ENCODE measurements around the gene GZMM.

GZMM gene

DNA sequence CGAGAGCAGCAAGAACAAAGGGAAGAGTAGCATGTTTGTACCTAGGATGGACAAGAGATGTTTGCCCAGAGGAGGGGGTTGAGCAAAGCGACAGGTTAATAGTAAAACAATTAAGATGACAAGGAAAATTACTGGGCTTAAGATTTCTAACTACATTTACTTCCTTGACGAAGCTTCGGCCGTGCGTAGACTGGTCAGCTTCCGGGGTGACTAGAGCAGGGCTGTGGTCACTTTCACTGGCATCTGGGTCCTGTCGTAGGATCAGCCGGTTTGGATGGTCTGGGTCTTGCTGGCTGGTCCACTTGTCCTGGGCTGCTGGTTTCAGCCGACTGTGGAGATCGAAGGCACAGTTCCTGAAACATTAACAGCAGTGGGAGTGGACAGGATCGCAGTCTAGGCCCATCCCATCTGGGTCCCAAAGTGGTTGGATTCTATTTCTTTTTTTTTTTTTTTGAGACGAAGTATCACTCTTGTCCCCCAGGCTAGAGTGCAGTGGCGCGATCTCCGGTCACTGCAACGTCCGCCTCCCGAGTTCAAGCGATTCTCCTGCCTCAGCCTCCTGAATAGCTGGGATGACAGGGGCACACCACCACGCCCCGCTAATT lies 23.5 kb downstream of the GZMM start:
- no peak for DNase-seq

DNA sequence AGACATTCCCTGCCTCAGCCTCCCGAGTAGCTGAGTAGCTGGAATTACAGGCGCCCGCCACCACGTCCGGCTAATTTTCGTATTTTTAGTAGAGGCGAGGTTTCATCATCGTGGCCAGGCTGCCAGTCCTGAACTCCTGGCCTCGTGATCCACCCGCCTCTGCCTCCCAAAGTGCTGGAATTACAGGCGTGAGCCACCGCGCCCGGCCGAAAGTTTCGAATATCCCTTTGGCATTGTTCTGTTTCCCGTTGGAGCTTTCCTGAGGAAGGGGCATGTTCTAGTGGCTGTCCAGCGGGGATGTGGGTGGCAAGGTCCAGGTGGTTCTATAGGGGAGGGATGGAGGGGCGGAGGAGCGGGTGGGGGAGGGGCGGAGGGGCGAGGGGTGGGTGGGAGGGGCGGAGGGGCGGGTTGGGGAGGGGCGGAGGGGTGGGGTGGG lies 26.4 kb downstream of the GZMM start:
- DNase-seq = no peak

DNA sequence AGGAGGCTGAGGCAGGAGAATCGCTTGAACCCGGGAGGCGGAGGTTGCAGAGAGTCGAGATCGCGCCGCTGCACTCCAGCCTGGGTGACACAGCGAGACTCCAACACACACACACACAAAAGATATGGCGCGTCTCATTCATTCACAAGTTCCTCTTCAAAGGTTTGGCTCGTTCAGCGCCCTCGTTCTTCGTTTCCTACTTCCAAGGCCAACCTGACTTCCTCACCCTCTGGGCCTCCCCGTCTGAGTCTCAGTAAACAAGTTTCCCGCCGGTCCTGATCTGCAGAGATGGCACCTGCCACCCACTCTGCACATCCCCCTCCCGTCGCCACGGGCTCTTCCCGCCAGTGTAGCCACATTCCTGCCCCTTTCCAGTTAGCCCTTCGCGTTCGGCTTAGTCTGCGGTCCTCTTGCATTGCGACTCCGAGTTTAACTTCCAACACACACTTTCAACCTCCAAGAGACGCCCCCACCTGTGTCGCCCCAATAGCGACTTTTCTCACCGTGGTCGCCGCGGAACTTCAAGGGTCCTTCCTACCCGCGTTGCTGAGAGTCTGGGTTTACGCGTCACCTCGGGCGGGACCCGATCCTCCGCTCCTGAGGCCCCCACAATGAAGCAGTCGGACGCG lies 27.2 kb downstream of the GZMM start:
- DNase-seq = peak; percentile 64

DNA sequence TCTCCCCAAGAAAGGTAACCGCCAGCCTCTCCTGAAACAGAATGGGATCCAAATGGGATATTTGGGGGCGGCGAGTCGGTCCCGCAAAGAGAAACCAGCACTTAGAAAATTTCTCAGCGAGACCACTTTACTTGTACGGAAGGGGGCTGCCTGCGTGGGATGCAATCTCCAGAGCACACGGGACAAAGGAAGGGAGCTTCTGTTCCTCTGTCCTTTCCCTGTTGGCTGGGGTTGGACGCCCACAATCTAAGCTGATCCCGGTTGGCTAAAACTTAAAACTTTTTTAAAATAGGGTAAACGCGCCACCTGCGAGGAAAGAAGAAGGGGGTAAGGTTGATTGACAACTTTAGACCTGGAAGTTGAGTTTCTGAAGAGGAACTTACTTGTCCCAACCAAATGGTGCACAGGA lies 27.7 kb downstream of the GZMM start:
- peak; percentile 39 for DNase-seq

DNA sequence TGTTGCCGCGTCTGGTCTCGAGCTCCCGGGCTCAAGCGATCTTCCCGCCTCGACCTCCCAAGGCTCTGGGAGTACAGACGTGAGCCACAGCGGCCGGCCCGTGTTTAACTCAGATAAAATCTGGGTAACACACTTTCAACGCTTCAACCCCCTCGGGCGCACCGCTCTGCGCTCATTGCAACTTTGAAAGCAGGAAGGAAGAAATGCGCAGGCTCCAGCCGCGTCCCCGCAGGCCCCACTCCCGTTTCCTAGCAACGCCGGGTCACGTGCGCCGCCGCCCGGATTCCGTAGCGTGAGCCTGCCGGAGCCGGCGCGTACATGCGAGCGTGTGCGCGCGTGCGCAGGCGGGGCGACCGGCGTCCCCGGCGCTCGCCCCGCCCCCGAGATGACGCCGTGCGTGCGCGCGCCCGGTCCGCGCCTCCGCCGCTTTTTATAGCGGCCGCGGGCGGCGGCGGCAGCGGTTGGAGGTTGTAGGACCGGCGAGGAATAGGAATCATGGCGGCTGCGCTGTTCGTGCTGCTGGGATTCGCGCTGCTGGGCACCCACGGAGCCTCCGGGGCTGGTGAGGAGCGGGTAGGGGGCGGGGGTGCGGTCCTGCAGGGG lies 28.4 kb downstream of the GZMM start, which contains the start of gene BSG:
TSS of gene BSG (plus strand) at position 457 of the 603 bp plus-strand sequence. CDS start at position 496, 39 bp downstream.
- DNase-seq = peak; percentile 99

DNA sequence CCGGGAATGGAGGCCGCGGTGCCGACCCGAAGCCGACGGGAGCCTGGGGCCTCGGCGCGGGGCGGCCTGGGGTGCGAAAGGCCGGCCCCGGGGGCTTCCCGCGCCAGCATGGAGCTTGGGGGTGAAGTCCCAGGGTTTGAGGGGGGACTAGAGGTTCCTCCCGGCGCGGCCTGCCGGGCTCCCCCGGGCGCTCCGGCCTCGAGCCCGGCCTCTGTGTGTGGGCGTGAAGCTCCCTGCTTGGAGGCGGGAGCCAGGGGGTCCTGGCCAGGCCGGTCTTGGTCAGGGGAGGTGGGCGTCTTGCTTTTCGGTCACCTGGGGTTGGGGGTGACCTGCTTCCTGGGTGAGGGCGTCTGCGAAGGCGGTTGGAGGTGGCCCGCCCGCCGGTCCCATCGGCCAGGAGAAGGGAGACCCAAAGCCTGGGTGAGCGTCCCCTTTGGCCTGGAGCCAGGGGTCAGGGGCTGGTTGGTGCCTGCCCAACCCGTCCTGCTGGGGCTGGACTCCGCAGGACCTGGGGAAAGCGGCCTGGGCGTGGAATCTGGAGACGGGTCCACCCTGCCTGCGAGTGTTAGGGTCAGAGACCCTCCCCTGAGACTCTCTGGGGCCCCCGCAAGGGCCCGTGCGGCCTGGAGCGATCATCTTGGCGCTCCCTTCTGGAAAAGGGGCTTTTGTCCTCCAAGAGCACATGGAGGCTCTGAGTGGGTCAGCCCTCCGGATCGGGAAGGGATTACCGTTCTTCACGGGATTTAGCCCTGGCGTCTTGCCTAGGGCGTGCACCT lies 29.1 kb downstream of the GZMM start:
- DNase-seq = peak; percentile 27

DNA sequence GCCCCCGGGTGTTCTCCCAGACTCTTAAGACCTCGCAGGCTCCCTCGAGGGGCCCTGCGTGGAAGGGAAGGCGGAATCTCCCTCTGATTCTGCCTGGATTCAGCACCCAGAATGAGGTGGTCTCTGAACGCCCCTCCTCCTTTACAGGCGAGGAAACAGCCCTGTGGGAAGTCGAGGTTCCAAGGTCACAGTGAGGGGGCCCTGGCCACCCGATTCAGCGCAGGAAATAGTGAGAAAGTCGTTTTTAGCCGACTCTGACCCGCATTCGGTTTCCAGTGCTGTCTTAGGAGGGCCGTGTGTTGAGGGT lies 29.6 kb downstream of the GZMM start:
- DNase-seq = no peak

DNA sequence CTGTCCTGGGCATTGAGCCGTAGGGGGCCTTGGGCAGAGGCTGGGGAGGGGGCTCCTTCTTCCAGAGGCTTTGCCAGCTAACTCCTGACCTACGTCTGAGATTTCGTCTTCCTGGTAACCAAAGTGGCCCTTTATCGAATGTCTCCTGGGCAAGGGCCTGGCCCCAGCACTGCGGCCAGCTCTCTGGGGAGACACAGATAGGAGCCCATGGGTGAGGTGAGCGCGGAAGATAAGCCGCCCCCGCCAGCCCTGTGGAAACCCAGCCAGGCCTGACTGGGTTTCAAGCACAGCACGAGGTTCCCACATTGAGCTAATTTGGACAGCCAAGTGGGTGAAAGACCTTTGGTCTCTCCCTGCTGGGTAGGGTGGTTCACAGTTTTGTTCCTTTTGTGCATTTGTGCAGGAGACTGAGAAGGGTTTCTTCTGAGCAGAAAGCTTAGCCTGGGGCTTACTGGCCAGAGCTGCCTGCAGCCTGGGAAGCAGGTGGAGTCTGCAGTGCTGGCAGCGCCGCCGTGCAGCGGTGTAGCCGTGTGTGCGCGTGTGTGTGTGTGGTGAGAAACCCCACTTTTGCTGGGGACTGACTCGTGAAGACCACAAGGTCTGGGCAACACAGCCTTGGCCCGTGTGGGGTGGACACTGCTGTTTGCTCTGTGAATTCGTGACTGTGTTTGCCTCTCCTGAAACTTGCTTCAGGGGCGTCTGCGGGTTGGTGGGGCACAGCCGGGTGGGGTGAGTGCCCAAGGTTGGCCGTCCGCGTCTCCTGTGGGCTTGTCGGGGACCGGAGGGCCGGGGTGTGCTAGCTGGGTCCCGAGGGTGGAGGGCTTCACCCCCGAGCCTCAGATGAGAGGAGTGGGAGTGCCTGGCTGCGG lies 31.0 kb downstream of the GZMM start:
- DNase-seq = no peak

DNA sequence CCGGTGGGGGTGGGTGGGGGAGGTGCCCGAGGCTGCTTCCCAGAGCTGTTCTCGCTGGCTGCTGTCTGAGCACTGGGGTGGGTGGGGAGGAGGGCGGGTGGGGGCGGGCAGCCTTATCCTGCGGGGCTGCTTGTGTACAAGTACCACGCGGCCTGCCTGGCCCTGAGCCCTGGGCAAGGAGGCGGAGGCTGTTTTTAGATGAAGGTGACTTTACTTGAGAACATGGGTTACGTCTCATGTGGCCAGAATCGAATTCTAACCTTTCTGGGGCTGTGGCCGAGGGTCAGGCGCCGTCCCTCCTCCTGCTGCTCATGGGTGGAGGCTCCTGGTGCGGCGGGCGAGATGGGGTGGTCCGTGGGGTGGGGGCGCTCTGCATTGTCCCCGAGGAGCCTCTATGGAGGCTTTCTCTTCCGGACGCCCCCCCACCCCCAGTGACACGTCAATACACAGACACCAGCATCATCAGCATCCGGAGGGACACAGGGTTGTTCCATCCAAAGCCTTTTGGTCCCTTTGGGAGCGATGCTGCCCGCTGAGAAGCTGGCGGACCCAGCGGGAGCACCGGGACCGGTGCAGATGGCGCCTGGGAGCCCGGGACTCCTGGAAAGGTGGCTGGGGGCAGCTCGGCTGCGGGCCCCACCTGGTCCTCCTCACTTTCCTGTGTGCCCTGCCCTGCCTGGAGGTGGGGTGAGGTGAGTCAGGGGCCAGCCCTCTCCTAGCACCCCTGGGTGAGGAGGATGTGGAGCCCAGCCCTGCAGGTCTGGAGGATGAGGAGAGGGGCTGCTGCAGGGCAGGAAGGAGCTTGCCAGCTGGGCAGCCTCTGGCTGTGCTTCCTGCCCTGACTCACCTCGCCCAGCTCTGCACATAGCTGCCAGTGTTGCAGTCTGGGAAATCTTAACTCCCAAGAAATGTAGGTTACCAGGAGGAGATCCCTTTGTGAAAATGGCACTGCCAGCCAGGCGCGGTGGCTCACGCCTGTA lies 32.0 kb downstream of the GZMM start:
- no peak for DNase-seq

DNA sequence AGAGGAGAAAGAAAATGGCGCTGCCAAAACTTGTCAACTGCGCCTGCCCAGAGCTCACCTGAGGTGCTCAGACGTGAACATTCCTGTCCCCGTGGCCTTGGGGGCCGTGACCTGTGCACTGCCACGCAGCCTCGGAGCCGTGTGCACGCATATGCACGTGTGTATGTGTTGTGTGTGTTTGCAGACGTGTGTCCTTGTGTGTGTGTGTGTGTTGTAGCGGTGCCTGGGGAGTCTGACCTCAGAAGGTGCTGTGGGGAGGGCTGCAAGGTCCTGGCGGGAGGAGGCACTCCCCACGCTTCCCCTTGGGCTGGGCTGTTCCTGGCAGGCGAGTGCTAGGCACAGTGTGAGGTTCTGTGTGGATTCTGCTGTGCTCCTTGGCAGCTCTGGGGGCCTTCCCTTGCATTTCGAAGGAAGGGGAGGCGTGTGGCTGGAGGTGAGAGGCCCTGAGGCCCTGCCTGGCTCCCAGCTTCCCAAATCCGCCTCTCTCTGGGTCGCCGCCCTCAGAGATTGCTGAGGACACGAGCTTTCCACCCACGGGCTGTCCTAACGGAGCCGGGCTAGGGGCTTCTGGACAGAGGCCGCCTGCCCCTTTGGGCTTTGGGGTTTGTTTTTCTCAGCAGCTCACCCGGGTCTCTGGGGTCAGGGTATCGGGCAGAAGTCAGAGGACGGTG lies 33.0 kb downstream of the GZMM start:
- DNase-seq = no peak

DNA sequence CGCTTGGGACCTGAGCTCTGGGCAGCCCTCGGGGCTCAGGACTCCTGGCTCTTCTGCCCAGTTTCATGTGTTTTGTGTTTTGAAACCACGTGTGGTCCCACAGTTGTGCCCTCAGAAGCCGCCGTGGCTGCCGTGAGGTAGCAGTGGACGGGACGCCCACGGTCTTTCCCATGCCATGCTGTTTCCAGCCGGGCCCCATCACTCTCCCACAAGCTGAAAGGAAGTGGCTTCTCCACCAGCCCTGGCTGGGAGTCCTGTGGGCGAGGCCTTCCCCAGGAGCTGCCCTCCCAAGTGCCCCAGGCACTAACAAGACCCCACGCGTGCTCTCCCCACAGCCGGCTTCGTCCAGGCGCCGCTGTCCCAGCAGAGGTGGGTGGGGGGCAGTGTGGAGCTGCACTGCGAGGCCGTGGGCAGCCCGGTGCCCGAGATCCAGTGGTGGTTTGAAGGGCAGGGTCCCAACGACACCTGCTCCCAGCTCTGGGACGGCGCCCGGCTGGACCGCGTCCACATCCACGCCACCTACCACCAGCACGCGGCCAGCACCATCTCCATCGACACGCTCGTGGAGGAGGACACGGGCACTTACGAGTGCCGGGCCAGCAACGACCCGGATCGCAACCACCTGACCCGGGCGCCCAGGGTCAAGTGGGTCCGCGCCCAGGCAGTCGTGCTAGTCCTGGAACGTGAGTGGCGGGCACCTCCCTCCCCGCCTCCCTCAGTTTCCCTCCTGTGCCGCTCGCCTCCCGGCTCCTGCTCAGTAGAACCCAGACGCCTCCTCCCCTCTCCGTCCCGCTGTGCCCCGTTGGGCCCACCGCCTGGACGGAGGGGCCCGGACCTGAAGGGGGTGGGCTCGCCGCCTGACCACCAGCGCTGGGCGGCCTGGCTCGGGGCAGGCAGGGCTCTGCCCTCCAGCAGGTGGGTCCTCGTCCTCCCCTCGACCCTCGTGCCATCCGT lies 33.9 kb downstream of the GZMM start:
- no peak for DNase-seq

DNA sequence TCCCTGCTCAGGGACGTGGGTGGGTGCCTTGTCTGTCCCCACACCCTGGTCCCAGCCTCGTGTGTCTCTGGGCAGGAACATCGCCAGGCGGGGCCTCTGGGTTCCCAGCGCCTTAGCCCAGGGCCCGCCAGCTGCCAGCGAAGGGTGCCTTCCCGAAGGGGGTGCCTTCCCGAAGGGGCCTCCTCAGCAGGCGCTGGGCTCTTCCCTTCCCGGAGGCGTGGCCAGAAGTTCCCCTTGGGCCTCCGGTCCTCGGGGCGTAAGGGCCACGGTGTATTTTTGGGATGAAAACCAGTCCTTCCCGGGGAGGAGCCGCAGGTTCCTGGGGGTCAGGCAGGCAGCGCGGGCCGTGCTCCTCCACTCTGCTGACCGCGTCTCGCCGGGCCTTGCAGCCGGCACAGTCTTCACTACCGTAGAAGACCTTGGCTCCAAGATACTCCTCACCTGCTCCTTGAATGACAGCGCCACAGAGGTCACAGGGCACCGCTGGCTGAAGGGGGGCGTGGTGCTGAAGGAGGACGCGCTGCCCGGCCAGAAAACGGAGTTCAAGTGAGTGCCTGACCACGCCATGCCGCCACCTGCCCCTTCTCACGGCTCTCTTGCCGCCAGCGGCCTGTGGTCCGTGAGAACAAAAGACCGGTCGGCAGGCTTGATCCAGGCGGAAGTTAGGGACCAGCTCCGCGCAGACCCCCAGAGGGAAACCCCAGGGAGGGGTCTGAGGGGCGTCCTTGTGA lies 35.4 kb downstream of the GZMM start:
- no peak for DNase-seq

DNA sequence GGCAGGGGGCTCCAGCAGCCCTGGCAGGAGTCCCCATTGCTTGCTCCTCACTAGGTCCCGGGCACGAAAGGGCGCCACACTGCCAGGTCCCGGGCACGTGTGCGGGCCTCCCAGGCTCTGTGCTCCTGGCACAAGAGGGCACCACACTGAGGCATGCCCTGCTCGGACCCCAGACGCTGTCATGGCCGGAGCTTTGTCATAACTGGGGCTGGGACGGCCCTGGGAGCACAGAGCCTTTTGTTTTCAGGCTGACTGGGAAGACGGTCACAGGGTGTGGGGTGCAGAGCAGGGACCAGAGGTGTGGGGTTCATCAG lies 35.9 kb downstream of the GZMM start:
- no peak for DNase-seq

DNA sequence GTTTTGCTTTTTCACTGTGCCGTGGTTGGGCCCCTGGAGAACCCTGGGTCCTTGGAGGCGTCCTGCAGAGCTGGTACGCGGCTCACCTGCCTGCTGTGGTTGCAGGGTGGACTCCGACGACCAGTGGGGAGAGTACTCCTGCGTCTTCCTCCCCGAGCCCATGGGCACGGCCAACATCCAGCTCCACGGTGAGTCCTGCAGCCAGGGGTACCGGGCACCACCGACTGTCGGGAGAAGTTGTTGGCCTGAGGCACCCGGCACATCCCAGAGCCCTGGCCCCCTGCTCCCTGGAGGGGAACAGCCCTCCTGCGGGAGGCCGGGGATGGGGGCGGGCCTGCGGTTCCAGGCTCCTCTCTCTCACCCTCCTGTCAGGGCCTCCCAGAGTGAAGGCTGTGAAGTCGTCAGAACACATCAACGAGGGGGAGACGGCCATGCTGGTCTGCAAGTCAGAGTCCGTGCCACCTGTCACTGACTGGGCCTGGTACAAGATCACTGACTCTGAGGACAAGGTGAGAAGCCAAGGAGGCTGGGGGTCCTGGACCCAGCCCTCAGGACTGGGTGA lies 36.5 kb downstream of the GZMM start:
- no peak for DNase-seq

DNA sequence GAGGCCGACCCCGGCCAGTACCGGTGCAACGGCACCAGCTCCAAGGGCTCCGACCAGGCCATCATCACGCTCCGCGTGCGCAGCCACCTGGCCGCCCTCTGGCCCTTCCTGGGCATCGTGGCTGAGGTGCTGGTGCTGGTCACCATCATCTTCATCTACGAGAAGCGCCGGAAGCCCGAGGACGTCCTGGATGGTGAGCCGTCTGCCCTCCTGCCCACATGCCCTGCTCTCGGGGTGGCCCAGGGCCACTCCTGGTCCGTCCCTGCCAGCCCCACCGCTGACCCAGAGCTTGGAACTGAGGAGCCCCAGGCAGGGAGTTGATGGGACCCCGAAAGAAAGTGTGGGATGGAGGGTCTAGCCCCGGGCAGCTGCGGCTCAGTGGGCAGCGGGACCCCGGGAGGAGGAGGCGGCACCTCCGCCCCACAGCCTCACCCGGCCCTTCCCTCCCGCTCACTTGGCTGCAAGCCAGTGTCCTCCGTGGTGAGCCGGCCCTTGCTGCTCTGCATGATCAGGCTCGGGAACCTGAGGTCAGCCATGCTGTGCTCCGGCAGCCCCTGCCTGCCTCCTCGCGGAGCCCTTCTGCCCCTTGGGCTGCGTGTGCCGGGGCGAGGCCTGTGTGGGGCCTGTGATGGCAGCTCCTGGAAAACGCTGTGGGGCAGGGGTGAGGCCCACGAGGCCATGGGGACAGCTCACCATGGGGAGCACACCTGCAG lies 37.7 kb downstream of the GZMM start:
- no peak for DNase-seq

DNA sequence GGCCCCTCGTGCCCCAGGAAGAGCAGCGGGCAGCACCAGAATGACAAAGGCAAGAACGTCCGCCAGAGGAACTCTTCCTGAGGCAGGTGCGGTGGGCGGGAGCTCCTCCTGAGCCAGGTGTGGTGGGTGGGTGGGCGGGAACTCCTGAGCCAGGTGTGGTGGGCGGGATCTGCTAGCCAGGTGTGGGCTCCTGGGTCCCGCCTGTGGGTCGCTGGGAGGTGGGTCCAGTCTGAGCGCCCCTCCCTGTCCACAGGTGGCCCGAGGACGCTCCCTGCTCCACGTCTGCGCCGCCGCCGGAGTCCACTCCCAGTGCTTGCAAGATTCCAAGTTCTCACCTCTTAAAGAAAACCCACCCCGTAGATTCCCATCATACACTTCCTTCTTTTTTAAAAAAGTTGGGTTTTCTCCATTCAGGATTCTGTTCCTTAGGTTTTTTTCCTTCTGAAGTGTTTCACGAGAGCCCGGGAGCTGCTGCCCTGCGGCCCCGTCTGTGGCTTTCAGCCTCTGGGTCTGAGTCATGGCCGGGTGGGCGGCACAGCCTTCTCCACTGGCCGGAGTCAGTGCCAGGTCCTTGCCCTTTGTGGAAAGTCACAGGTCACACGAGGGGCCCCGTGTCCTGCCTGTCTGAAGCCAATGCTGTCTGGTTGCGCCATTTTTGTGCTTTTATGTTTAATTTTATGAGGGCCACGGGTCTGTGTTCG lies 38.8 kb downstream of the GZMM start:
- DNase-seq = no peak

DNA sequence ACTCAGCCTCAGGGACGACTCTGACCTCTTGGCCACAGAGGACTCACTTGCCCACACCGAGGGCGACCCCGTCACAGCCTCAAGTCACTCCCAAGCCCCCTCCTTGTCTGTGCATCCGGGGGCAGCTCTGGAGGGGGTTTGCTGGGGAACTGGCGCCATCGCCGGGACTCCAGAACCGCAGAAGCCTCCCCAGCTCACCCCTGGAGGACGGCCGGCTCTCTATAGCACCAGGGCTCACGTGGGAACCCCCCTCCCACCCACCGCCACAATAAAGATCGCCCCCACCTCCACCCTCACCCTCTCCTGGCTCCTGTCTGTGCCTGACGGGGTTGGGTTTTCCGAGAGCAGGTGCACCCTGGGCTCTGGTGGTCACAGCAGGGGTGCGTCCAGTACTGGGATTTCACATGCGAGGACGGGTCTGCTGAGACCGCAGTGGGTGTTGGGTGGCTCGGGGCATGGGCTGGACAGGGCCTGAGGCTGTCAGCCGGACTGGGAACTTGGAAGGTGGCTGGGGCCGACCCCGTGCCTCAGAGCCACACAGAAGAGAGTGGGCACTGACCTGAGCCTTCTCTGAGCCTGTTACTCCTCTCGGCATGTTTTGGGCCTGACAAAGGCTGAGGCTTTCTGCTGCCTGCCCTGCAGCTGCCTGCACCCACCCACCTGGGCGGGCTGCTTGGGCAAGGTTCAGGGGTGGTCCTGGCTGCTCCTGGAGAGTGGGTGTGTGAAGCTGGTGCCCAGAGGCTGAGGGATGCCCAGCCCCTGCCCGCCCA lies 39.5 kb downstream of the GZMM start:
- DNase-seq = no peak
